Naive thymus-derived CD4-positive, alpha-beta T cell (primary cell): ENCODE measurements around the gene TTC7B. TPM values are rescaled to one million over a fixed set of nuclear protein-coding genes. Genes with fewer than 3 reads are reported as not detected.
"Not testable (repeated sequence)": the region's sequence is repeated elsewhere in the genome, so short reads cannot be mapped to it uniquely, and the experiment has no call there.

Experiments used
- ATAC-seq: fragments of 150-1000 bp; cut with Tn5 transposase; 2 replicates; pipeline ENCODE4 v1.10.0; 2021; ENCODE audit warnings: mild to moderate bottlenecking, moderate library complexity
- CTCF ChIA-PET: fragments of 350-600 bp; sonication (Branson Sonifier 250); formaldehyde crosslinking; loops from one replicate; lab custom pipeline; 2021; ENCODE audit warnings: antibody characterized with exemption; lab: Charles Lee
- POLR2A ChIA-PET: fragments of 350-600 bp; sonication (Branson Sonifier 250); formaldehyde crosslinking; loops from one replicate; lab custom pipeline; 2021; ENCODE audit warnings: antibody characterized with exemption, inconsistent platforms; lab: Charles Lee
- DNase-seq, 9 donors: peaks; one replicate each; pipeline versions ENCODE4 v3.0.0 to v3.0.0-alpha.2; 2020 to 2022; ENCODE audit warnings: mixed read lengths in 1 of 9
- H3K27ac ChIP-seq: one replicate; pipeline ENCODE4 v1.7.0; 2013; ENCODE audit warnings: mild to moderate bottlenecking, low read depth, low read length, moderate library complexity
- H3K27me3 ChIP-seq, 2 donors: one replicate each; pipeline ENCODE4 v1.7.0; 2013; ENCODE audit warnings: low read length in 2 of 2, mild to moderate bottlenecking in 2 of 2, moderate library complexity in 2 of 2; ENCODE audit not compliant: control insufficient read depth in 2 of 2, insufficient read depth in 2 of 2
- H3K36me3 ChIP-seq, 3 experiments: 1 replicate in 2 of 3; 2 replicates in 1 of 3; pipeline ENCODE4 v1.7.0; 2013; ENCODE audit warnings: low read length in 3 of 3, mild to moderate bottlenecking in 3 of 3, moderate library complexity in 1 of 3; ENCODE audit not compliant: insufficient read depth in 3 of 3, control insufficient read depth in 2 of 3
- H3K4me1 ChIP-seq, 2 donors: one replicate each; pipeline ENCODE4 v1.7.0; 2013; ENCODE audit warnings: low read length in 2 of 2, mild to moderate bottlenecking in 2 of 2, moderate library complexity in 1 of 2; ENCODE audit not compliant: control insufficient read depth in 2 of 2, insufficient read depth in 2 of 2
- H3K4me3 ChIP-seq: 2 replicates; pipeline ENCODE4 v1.7.0; 2013; ENCODE audit warnings: mild to moderate bottlenecking, low read length
- H3K9me3 ChIP-seq, 3 experiments: 1 replicate in 2 of 3; 2 replicates in 1 of 3; pipeline ENCODE4 v1.7.0; 2013; ENCODE audit warnings: low read length in 3 of 3; ENCODE audit not compliant: control insufficient read depth in 2 of 3
- H3K27ac Mint-ChIP-seq, 9 donors: one replicate each; pipeline ENCODE4 v1.8.0; 2020 to 2022; ENCODE audit warnings: mixed read lengths in 9 of 9, mild to moderate bottlenecking in 8 of 9, moderate library complexity in 5 of 9, inconsistent platforms in 2 of 9
- H3K27me3 Mint-ChIP-seq, 5 donors: one replicate each; pipeline ENCODE4 v1.8.0; 2021 to 2022; ENCODE audit warnings: mixed read lengths in 5 of 5, mild to moderate bottlenecking in 1 of 5
- H3K36me3 Mint-ChIP-seq, 5 donors: one replicate each; pipeline ENCODE4 v1.8.0; 2020 to 2022; ENCODE audit warnings: mixed read lengths in 5 of 5, mild to moderate bottlenecking in 3 of 5, inconsistent platforms in 1 of 5
- H3K4me1 Mint-ChIP-seq, 7 donors: one replicate each; pipeline ENCODE4 v1.8.0; 2020 to 2022; ENCODE audit warnings: mixed read lengths in 7 of 7, mild to moderate bottlenecking in 3 of 7, inconsistent platforms in 1 of 7
- H3K4me3 Mint-ChIP-seq, 10 donors: one replicate each; pipeline ENCODE4 v1.8.0; 2020 to 2022; ENCODE audit warnings: mild to moderate bottlenecking in 10 of 10, mixed read lengths in 10 of 10, moderate library complexity in 6 of 10, inconsistent platforms in 2 of 10
- H3K9me3 Mint-ChIP-seq, 11 donors: one replicate each; pipeline ENCODE4 v1.8.0; 2020 to 2022; ENCODE audit warnings: mixed read lengths in 11 of 11, mild to moderate bottlenecking in 4 of 11, inconsistent platforms in 1 of 11, moderate library complexity in 1 of 11
- intact Hi-C, 2 donors: fragments of 100-400 bp; cut with micrococcal nuclease; formaldehyde crosslinking; loops; one replicate each; pipeline ENCODE4 v1.15.1; 2023
- polyA plus RNA-seq, 2 donors: library from polyadenylated mRNA; unstranded; fragments of 300-500 nt; fragmentation: Illumina TruSeq; gene quantifications; one replicate each; pipeline ENCODE4 v1.2.3, GENCODE V29; 2021
- total RNA-seq, 6 experiments: library from RNA in 5 of 6; stranded (reverse) in 5 of 6; gene quantifications; 1 replicate in 5 of 6; 2 replicates in 1 of 6; pipeline ENCODE4 v1.2.3 and lab custom pipeline; 2021 to 2026

Gene TTC7B
- total and polyA plus RNA-seq, 7 experiments from 2014 or later, result 0.08 to 9.5 (median 3.4) TPM; not detected in 2

GRCh38 chr14:90527978-90528377 is 288.3 kb downstream of the TTC7B start:
- H3K27ac Mint-ChIP-seq, result no peak overlapping the region
- DNase-seq, result no peak
- H3K27me3 Mint-ChIP-seq, result peaks cover 0 to 9% (median 6%) of the 10 kb centered on the region in 5 donors
- H3K4me1 Mint-ChIP-seq, result no peaks in the 10 kb centered on the region
- peaks cover 1 to 22% (median 8%) of the 10 kb centered on the region in 11 donors for H3K9me3 Mint-ChIP-seq
- H3K36me3 ChIP-seq, result no peaks in the 10 kb centered on the region
- no peaks in the 10 kb centered on the region for H3K9me3 ChIP-seq
- H3K27me3 ChIP-seq, result no peaks in the 10 kb centered on the region
- ATAC-seq, result no peak
- no peak overlapping the region for H3K4me3 Mint-ChIP-seq
- H3K4me3 ChIP-seq, result no peak overlapping the region
- H3K4me1 ChIP-seq, result no peaks in the 10 kb centered on the region
- POLR2A ChIA-PET, result no interaction called here
- H3K27ac ChIP-seq, result no peak overlapping the region
- peaks cover 0 to 11% (median 5%) of the 10 kb centered on the region in 5 donors for H3K36me3 Mint-ChIP-seq
- CTCF ChIA-PET, result no interaction called here
- intact Hi-C loops, result no loop called here

DNA sequence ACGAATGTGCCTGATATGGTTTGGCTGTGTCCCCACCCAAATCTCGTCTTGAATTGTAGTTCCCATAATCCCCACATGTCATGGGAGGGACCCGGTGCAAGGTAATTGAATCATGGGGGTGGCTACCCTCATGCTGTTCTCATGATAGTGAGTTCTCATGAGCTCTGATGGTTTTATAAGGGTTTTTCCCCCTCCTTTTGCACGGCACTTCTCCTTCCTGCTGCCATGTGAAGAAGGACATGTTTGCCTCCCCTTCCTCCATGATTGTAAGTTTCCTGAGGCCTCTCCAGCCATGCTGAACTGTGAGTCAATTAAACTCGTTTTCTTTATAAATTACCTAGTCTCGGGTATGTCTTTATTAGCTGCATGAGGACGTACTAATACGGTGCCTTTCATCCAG is 289.7 kb downstream of the TTC7B start:
- CTCF ChIA-PET, H3K4me1 Mint-ChIP-seq, H3K27me3 ChIP-seq, H3K36me3 ChIP-seq, POLR2A ChIA-PET, H3K27ac ChIP-seq, DNase-seq, ATAC-seq, H3K4me3 Mint-ChIP-seq, H3K4me1 ChIP-seq, H3K4me3 ChIP-seq, H3K9me3 ChIP-seq, intact Hi-C loops, H3K27ac Mint-ChIP-seq: not testable (repeated sequence)
- Mint-ChIP-seq H3K27me3 (peaks cover 0 to 13% (median 7%) of the 10 kb centered on the region in 5 donors), H3K36me3 (peaks cover 0 to 11% (median 5%) of the 10 kb centered on the region in 5 donors), H3K9me3 (peaks cover 1 to 22% (median 8%) of the 10 kb centered on the region in 11 donors)

DNA sequence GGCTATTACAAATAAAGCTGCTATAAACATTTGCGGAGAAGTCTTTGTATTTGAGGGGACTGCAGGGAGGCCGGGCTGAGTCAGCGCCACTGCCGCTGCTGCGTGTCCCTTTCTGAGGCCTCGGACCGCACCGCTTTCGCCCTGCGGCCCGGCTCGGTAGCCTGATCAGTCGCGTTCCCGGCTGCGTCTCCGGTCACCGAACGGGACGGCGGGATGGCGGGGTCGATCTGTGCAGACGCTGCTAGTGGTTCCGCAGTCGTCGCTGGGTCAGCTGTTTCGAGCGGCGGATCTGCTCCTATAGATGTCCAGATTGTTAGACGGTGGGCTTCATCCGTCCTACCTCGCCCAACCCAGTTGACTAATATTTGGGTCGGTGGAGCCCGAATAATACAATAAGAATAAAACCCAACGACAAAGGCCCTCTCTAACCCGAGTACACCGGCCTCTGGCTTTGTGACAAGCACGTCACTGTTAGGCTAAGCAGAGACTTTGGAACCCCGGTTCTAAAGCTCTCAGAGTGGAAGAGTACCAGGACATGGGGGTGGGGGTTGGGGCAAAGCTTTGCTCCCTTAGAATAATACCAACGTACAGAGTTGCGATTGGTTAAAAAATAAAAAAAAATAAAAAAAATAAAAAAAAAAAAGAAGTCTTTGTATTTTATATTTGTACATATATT is 290.7 kb downstream of the TTC7B start:
- H3K36me3 ChIP-seq, H3K4me3 ChIP-seq, H3K4me3 Mint-ChIP-seq, ATAC-seq, H3K9me3 ChIP-seq, CTCF ChIA-PET, H3K27ac ChIP-seq, DNase-seq, H3K4me1 ChIP-seq, intact Hi-C loops, H3K27ac Mint-ChIP-seq, H3K4me1 Mint-ChIP-seq, POLR2A ChIA-PET, H3K27me3 ChIP-seq: not testable (repeated sequence)
- Mint-ChIP-seq H3K27me3 (peaks cover 0 to 13% (median 7%) of the 10 kb centered on the region in 5 donors), H3K36me3 (peaks cover 0 to 11% (median 5%) of the 10 kb centered on the region in 5 donors), H3K9me3 (peaks cover 1 to 22% (median 8%) of the 10 kb centered on the region in 11 donors)

GRCh38 chr14:90523961-90524875 is 292.0 kb downstream of the TTC7B start:
- intact Hi-C loops, result no loop called here
- no peaks in the 10 kb centered on the region for H3K4me1 Mint-ChIP-seq
- DNase-seq, result no peak
- no peaks in the 10 kb centered on the region for H3K36me3 ChIP-seq
- peaks cover 0 to 11% (median 5%) of the 10 kb centered on the region in 5 donors for H3K36me3 Mint-ChIP-seq
- ATAC-seq, result no peak
- H3K4me1 ChIP-seq, result no peaks in the 10 kb centered on the region
- peaks cover 0 to 13% (median 7%) of the 10 kb centered on the region in 5 donors for H3K27me3 Mint-ChIP-seq
- H3K27ac ChIP-seq, result no peak overlapping the region
- CTCF ChIA-PET, result interaction anchor here (0.7 kb wide), 1 partner anchor 139 kb away, joined by 4 read pairs; no protein-coding TSS in a partner anchor
- no peak overlapping the region for H3K4me3 Mint-ChIP-seq
- peaks cover 1 to 22% (median 8%) of the 10 kb centered on the region in 11 donors for H3K9me3 Mint-ChIP-seq
- POLR2A ChIA-PET, result no interaction called here
- H3K4me3 ChIP-seq, result no peak overlapping the region
- H3K27ac Mint-ChIP-seq, result no peak overlapping the region
- H3K9me3 ChIP-seq, result no peaks in the 10 kb centered on the region
- no peaks in the 10 kb centered on the region for H3K27me3 ChIP-seq

DNA sequence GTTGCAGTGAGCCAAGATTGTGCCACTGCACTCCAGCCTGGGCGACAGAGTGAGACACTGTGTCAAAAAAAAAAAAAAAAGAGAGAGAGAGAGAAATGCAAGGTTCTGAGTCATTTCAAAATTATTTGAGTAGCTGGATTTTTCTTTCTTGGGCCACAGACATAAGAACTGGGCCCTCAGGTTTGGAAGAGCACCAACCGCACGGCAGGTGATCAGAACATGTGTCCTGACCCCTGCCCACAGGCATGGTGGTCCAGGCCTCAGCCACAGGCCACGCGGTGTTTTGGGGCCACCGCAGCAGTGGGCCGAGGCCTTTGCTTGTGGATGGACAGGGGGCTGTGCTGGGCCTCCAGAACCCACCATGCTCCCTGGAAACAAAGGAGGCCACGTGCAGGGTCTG is 292.7 kb downstream of the TTC7B start:
- ATAC-seq (no peak), DNase-seq (no peak)
- ChIA-PET CTCF (interaction anchor here (0.7 kb wide), 1 partner anchor 138 kb away, joined by 4 read pairs; no protein-coding TSS in a partner anchor), POLR2A (no interaction called here)
- H3K9me3 ChIP-seq, result no peaks in the 10 kb centered on the region
- Mint-ChIP-seq H3K4me3 (no peak overlapping the region), H3K36me3 (peaks cover 0 to 7% (median 3%) of the 10 kb centered on the region in 5 donors), H3K27me3 (peaks cover 0 to 8% (median 3%) of the 10 kb centered on the region in 5 donors), H3K9me3 (peaks cover 1 to 22% (median 8%) of the 10 kb centered on the region in 11 donors), H3K27ac (no peak overlapping the region), H3K4me1 (no peaks in the 10 kb centered on the region)
- H3K4me3 ChIP-seq, result no peak overlapping the region
- no peaks in the 10 kb centered on the region for H3K36me3 ChIP-seq
- intact Hi-C loops, result no loop called here
- no peaks in the 10 kb centered on the region for H3K4me1 ChIP-seq
- no peaks in the 10 kb centered on the region for H3K27me3 ChIP-seq
- H3K27ac ChIP-seq, result no peak overlapping the region

- Mint-ChIP-seq H3K4me3 (no peak overlapping the region), H3K27ac (no peak overlapping the region), H3K9me3 (peaks cover 1 to 22% (median 8%) of the 10 kb centered on the region in 11 donors), H3K27me3 (peaks cover 0 to 7% (median 0%) of the 10 kb centered on the region in 5 donors), H3K36me3 (peaks cover 0 to 5% (median 0%) of the 10 kb centered on the region in 5 donors), H3K4me1 (no peaks in the 10 kb centered on the region)
- Histone ChIP-seq H3K4me3 (no peak overlapping the region), H3K27me3 (no peaks in the 10 kb centered on the region), H3K36me3 (no peaks in the 10 kb centered on the region), H3K4me1 (no peaks in the 10 kb centered on the region), H3K27ac (no peak overlapping the region), H3K9me3 (no peaks in the 10 kb centered on the region)
- DNase-seq, result no peak
- CTCF ChIA-PET, result interaction anchor here (0.6 kb wide), 1 partner anchor 133 kb away, joined by 3 read pairs; no protein-coding TSS in a partner anchor
- intact Hi-C loops, result no loop called here
- ATAC-seq, result no peak
- POLR2A ChIA-PET, result no interaction called here
Measured at GRCh38 chr14:90522571-90523191, 293.5 kb downstream of the TTC7B start.
